HG02943 (cell line): ENCODE results near the gene KCNQ2.

ENCODE experiments used
- ATAC-seq: cut with Tn5 transposase; IDR thresholded peaks from one replicate; pipeline ENCODE4 v1.9.1; 2021; ENCODE audit warnings: mild to moderate bottlenecking, low read depth, moderate library complexity; ENCODE audit not compliant: unreplicated experiment

The KCNQ2 gene

DNA sequence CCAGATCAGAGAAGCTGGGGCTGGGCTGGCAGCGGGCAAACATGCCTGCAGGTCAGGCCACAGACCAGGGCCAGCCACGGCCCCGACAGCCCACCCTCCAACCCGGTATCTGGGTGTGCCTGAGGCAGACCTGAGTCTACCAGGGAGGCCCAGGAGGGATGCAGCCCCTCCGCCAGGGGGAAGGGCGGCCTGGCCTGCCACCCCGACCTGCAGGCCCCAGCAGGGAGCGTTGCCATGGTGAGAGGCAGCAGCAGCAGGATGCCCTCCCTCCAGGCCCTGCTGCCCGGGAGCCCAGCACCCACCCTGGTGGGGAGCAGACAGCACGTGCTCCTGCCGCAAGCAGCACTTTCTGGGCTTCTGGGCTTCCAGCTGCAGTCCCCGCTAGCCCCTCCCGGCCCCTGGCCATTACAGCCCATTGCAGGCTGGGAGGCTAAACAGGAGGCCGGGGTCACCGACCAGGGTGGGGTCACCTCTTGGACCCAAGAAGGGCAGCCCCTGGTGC lies 30.3 kb upstream of the KCNQ2 start:
- ATAC-seq: no peak

DNA sequence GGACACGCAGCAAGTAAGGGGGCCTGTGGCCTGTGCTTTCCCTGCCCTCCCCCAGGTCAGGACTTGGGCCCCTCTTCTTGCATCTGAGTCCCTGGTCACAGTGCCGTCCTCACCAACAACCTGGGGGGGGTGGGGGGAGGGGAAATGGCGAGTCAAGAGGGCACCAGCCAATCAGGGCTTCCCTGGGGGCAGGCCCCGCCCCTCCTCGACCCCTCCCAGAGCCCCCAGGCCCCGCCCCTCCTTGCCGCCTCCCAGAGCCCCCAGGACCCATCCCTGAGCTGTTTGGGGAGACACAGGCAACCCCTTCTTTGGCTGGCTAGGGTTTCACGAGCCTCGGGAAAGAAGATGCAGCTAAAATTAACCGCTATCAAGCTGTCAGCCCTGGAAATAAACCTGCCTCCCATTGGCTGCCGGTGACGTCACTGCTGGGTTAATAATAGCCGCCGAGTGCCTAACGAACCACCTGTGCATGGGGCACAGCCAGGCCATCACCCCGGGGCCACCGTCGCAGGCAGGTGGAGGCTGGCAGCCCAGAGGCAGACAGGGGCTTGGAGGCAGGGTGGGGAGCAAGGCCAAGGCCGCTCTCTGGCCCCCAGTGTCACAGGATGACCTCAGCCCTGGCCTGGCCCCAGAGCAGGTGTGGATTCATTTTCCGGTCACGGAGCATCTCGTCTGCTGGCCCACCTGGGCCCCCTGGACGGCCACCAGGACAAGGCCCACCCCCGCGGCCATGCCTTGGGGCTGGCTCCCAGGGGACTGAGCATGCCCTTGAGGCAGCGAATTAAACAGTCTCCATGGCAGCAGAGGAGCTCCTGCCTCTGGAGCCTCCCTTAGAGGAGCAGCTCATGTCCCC lies 29.6 kb upstream of the KCNQ2 start:
- no peak for ATAC-seq

DNA sequence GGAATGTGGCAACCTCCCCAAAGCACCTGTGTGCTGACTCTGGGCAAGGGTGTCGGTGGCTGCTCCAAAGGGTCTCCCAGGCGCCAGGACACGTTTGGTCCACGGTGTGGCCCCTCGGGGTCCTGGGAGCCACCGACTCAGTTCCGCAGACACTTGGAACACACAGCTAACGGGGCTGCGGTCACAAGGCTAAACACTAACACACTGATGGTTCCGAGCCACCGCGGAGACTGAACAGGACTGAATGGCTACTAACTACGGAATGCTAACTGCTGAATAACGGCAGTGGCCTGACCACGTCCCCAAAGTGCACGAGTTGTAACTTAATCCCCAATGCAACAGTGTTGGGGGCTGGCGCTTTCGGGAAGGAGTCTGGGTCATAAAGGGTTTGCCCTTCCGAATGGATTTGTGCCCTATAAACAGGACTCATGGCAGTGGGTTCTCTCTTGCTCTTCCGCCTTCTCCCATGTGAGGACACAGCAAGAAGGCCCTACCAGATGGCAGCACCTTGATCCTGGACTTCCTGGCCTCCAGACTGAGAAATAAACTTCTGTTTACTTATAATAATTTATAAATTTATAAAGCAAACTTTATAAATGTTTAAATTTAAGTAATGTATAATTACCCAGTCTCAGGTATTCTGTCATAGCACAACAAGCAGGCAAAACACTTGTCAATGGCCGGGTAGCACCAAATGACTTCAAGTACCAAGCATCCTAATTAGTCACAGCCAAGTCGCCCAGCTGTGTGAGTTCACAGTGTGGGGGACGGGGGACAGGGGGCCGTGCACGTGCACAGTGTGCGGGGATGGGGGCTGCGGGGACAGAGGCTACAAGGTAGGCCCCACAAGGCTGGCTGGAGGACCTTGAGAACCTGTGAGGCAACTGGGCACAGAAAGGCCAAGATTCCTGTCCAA lies 28.7 kb upstream of the KCNQ2 start:
- ATAC-seq: no peak

DNA sequence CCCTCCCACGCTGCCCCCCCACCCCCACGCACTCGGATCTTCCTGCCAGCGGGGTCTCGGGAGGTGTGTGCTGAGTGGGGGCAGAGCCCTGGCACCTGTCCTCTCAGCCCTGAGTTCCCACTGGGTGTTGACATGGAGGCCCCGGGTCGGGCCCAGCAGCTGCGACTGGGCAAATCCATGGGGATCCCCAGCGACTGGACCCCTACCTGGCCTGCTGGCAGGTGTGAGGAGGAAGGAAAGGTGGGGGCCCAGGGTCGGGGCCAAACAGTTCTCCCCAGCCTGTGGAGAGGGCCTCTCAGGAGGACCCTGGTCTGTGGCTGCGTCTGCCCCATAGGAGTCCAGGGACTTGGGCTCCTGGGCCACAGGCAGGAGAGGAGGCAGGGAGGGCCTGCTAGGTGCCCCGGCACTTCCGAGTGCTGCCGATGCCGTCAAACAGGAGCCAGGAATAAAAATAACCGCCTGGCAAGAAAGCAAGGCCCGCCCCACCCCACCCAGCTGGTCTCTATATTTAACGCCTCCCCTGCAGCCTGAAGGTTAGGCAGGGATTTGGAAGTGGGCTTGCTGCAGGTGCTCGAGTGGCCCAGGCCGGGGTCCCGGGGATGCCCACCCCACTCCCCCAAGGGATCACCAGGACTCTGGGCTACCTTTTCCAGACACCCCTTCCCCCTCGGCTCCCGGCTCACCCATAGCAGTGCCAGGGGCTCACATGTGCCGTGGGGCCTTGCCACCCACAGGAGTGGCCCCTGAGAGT lies 27.9 kb upstream of the KCNQ2 start:
- ATAC-seq: no peak

DNA sequence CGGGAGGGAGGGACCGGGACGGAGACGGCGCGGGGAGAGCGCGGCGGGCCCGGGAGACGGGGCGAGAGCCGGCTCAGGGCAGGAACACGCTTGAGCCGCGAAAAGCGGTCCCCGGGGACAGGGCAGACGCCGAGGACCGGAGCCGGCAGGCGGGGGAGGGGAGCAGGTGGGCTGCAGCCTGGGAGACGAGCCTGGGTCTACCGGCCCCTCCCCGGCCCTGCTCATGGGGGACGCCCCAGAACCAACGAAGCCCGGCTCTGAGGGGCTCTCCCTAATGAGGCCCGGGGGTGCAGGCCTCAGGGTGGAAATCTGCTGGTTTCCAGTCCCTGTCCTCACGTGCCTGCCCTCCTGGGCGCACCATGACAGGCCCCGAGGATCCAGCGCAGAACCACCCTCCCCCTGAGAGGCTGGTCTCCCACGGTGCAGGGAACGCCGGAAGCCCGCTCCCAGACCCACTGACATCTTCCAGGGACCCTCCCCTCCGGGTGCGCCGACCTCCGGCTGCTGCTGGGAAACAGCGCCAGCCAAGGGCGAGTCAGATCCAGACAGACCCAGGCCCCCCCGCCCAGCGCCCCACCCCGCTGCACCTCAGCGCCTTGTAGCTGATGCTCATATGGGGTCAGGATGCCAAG lies 27.0 kb upstream of the KCNQ2 start:
- no peak for ATAC-seq

DNA sequence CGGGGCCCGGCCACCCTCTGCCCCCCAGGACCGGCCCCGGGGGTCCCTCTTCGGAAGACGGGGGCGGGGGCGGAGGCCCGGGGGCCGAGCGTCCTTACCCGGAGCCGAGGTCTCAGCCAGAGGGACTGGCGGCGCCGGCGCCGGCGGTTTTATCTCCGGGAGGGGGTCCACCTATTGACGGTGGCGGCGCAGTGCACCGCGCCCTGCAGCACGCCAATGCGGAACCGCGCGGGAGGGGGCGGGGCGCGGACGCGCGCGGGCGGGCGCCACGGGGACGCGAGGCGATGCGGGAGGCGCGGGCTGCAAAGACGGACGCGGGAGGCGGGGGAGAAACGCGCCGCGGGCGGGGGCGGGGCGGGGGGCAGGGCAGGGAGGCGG lies 26.5 kb upstream of the KCNQ2 start, which contains the start of gene EEF1A2:
EEF1A2 (minus strand) TSS at position 124 of the 378 bp plus-strand sequence. CDS start 1,320 bp downstream, outside the sequence.
- no peak for ATAC-seq

DNA sequence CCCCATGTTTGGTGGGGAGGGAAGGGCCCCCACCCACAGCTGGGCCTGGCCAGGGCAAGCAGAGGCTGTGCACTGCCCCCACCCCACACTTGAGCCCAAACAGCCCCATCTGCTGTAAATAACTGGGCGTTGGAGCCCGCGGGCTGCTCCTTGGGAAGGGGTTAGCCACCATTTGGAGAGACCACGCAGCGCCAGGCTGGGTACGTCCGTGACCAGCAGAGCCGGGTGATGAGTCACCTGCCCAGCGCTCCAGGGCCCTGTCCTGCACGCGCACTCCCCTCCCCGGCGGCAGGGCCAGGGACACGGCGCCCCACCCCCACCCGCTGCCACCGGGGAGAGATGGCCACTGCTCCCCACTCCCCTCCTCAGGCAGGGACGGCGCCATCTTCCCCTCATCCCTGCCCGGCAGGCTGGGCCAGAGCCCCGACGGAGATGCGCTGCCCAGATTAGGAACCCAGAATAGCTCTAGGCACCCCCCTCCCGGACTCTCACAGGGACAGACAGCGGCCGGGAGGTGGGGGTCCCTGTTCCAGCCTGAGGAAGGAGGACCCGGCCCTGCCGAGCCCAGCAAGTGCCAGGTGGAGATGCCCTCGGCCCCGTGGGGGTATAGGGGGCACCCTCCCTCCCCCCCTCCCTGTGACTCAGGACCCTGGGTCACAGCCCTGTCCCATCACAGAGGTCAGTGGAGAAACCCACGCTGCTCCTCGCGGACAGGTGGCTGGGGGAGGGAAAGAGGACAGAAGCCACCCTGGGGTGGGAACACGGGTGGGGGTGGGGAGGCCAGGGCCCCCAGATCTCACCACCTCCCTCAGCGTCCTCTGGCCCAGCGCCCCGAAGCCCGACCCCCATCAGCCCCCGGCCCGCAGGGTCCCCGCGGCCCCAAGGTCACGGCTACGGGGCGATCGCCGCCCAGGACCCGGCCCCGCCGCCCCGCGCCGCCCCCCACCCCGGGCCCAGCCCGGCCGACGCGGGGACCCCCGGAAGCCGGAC lies 25.8 kb upstream of the KCNQ2 start:
- ATAC-seq: no peak

DNA sequence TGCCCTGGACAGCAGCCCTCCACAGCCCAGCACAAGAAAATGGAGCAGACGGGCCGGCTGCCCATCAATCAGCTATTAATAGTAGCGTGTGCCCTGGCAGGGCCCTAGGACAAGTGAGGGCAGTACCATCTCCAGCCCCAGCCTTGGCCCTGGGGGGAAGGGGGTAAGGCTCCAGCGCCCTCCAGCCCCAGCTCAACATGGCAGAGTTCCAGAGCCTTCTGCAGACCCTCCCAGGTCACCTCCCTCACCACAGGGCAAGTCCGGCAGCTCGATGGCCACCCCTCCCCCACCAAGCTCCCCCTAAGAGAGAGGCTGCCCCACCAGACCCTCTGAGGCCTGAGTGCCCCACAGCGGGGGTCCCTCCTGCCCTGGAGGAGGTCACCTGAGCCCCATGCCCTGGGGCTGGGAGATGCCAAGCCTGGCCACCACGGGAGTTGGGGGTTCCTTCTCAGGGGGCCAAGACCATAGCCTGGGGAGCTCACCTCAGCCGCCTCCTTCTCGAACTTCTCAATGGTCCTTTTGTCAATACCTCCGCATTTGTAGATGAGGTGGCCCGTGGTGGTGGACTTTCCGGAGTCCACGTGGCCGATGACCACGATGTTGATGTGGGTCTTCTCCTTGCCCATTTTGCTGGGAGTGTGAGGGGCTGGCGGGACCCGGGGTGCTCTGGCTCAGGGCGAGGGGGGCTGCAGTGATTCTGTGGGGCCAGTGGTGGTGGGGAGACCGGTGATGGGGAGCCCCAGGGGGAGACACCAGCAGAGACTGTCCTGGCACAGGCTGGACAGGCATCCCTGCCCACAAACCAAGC lies 24.9 kb upstream of the KCNQ2 start:
- ATAC-seq: no peak

DNA sequence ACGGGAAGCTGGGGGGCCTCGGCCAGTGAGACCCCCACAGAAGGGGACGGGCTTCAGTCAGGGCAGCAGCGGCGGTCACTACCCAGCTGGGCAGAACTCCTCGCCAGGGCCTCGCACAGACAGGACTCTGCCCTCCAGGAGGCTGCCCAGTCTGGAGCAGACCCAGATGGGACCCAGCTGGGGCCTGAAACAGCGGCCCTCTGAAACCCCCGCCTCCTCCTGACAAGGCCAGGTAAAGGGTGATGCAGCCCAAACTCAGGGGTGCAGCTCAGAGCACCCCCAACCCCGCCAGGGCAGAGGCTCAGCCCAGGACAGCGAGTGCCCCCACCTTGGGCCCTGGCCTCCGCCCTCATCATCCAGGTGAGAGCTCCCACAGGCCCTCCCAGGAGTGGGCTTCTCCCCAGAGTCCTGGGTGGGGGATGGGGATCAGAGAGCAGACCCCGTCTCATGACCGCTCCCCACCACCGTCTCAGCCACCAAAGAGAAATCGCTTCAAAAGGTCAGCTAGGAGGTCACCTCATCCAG lies 24.2 kb upstream of the KCNQ2 start:
- ATAC-seq: no peak

DNA sequence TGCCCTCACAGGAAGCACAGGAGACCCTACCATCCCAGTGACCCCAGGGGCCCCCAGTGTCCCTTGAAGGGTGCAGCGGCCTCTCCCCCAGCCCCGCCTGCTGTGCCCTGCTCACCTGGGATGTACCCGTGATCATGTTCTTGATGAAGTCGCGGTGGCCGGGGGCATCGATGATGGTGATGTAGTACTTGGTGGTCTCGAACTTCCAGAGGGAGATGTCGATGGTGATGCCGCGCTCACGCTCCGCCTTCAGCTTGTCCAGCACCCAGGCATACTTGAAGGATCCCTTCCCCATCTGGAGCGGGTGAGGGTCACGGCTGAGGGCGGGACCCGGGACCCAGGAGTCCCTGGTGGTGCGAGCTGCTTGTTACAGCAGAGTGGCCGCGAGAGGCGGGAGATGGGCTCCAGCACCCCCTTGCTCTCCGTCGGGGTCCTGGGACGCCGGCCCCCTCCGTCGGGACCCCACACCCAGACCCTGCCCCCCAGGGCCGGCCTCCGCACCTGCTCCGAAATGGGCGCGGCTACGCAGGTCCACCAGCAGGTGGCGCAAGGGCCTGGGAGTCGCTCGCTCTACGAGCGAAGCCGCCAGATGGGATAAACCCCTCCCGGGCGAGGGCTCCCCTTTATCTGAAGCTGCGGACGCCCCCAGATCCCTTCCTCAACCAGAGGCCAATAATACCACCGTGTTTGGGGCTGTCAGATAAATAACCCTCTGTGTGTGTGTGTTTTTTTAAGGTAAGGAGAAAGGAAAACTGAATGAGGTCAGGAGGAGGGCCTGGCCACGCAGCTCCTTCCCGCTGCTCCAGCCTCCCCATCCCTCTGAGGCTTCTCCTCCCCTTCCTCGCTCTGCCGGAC lies 23.5 kb upstream of the KCNQ2 start:
- ATAC-seq: no peak

DNA sequence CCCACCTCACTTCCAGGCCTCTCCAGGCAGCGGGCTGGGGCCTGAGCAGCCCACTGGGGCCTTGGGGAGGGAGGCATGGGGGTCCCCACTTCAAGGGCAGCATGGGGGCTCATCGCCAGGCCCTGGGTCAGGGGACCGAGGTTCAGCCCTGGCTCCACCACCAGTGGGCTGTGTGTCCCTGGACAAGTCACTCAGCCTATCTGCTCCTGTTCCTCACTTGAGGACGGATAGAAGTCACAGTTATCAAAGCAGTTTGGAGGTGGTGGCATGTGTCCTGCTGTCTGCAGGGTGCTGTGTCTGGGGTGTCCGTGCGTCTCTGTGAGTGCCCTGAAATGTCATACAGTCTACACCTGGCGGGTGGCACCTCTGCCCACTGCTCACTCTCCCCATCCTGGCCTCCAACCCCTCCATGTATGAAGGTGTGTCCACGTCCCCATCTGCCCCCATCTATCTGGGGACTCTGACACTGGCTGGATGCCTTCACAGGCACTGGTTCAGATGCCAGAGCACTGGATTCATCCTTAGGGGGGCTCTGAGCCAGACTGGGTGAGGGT lies 22.8 kb upstream of the KCNQ2 start:
- no peak for ATAC-seq

DNA sequence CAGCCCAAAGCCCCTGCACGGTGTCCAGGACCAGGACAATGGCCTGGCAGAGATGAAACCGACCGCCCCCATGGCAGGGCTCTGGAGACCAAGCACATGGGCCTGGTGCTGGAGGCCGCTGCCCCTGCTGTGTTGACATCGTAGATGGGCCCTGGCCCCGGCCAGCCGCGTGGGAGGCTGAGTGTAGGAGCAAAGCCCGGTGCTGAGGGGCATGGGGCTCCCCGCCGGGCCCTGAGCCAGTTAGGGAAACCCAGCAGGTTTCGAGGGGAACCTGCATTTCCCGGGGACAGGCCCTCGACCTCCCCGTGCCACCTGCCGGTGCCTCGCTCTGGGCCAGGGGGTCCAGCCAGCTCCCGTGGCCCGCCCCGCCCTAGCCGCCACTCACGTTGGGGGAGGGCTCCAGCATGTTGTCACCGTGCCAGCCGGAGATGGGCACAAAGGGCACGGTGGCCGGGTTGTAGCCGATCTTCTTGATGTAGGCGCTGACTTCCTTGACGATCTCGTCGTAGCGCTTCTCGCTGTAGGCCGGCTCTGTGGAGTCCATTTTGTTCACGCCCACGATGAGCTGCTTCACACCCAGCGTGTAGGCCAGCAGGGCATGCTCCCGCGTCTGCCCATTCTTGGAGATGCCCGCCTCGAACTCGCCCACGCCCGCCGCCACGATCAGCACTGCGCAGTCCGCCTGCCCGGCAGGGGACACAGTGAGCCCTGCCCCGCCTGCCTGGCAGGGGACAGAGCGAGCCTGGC lies 22.1 kb upstream of the KCNQ2 start:
- ATAC-seq: no peak

DNA sequence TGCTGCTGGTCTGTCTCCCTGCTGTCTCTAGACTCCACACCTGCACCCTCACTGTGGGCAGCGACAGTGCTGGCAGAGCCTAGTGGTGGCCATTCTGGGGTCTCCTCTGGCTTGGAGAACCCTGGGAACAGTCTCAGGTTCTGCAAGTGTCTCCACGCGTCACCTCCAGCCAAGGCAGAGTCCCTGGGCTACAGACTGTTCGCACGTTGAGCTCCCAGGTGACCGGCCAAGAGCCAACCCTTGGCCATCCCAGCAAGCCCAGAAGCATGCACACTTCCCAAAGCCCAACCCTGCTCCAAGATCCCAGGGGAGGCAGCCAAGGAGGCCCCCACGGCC lies 21.6 kb upstream of the KCNQ2 start:
- no peak for ATAC-seq

DNA sequence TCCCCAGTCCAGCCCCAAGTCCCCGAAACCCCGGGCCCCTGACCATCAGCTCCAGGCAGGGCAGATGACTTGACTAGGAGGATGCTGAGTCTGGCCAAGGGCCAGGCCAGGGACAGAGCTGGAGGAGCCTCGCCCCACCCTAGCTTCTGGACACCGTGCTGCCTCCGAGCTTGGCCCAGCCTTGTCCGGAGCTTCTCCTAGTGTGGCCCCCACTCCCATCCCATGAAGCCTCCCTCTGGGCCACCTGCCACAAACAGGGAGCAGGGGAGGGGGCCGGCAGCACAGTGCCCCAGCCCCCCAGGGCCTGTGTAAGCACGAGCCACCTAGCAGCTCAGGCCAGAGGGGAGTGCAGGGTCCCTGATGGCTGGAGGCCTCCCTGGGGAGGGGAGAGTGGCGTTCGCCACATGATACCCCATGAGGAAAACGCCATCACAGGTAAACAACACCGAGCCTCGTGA lies 21.1 kb upstream of the KCNQ2 start:
- ATAC-seq: no peak

DNA sequence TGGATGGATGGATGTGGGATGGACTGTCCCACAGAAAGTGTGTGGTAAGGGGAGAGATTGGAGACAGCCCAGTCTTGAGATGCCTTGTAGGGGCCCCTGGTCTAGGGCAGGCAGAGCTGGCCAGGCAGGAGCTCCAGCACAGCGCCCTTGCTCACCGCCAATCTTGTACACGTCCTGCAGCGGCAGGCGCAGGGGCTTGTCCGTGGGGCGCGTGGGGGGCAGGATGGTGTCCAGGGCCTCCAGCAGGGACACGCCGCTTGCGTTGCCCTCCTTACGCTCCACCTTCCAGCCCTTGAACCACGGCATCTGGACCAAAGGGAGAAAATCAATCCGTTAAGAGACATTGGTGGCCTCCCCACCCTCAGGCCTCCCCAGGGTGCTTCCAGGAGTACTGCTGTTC lies 20.5 kb upstream of the KCNQ2 start:
- no peak for ATAC-seq

DNA sequence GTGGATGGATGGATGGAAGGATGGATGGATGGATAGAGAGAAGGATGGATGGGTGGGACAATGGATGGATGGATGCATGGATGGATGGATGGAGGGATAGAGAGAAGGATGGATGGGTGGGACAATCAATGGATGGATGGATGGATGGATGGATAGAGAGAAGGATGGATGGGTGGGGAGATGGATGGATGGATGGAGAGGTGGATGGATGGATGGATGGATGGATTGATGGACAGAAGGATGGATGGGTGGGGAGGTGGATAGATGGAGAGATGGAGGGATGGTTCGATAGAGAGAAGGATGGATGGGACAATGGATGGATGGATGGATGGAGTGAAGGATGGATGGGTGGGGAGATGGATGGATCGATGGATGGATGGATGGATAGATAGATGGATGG lies 20.1 kb upstream of the KCNQ2 start:
- no peak for ATAC-seq
